HG03025 (cell line): ENCODE data around the gene MDC1.
"Not testable (repeated sequence)": the region's sequence is repeated elsewhere in the genome, so short reads cannot be mapped to it uniquely, and the experiment has no call there.

Experiments
- ATAC-seq: cut with Tn5 transposase; IDR thresholded peaks from one replicate; pipeline ENCODE4 v1.9.1; 2021; ENCODE audit warnings: mild to moderate bottlenecking, moderate library complexity; ENCODE audit not compliant: unreplicated experiment, low FRiP score

MDC1 gene

GRCh38 chr6:30684386-30685156 lies 32.5 kb downstream of the MDC1 start:
- no peak for ATAC-seq

GRCh38 chr6:30683980-30684338 lies 33.1 kb downstream of the MDC1 start:
- no peak for ATAC-seq

- no peak for ATAC-seq
These were observed 33.7 kb downstream of the MDC1 start for GRCh38 chr6:30683183-30683979.

- ATAC-seq = no peak
These were observed 34.7 kb downstream of the MDC1 start for GRCh38 chr6:30682143-30683117.

GRCh38 chr6:30681766-30682142 lies 35.3 kb downstream of the MDC1 start:
- ATAC-seq = no peak

- ATAC-seq = no peak
These were observed 37.1 kb downstream of the MDC1 start for GRCh38 chr6:30679765-30680535.

- ATAC-seq = no peak
These were observed 37.9 kb downstream of the MDC1 start for GRCh38 chr6:30678964-30679726.

GRCh38 chr6:30676660-30677285 lies 40.3 kb downstream of the MDC1 start:
- ATAC-seq = no peak

- peak; percentile 67 for ATAC-seq
These were observed 44.4 kb downstream of the MDC1 start, which contains the start of gene DHX16 for GRCh38 chr6:30672445-30673253. TSS of gene DHX16 (minus strand) at chr6:30673006. CDS start at chr6:30672841, 165 bp downstream.

GRCh38 chr6:30670760-30671527 lies 46.1 kb downstream of the MDC1 start:
- no peak for ATAC-seq

- ATAC-seq = not testable (repeated sequence)
These were observed 50.8 kb downstream of the MDC1 start for GRCh38 chr6:30666300-30666699.

- no peak for ATAC-seq
These were observed 51.9 kb downstream of the MDC1 start for GRCh38 chr6:30664994-30665767.

- not testable (repeated sequence) for ATAC-seq
These were observed 59.2 kb downstream of the MDC1 start for GRCh38 chr6:30657922-30658321.

GRCh38 chr6:30657454-30657853 lies 59.6 kb downstream of the MDC1 start:
- no peak for ATAC-seq

GRCh38 chr6:30656513-30656912 lies 60.6 kb downstream of the MDC1 start:
- no peak for ATAC-seq

- ATAC-seq = no peak
These were observed 61.4 kb downstream of the MDC1 start for GRCh38 chr6:30655743-30656094.
